ENCODE results near the gene SORCS2.
A peak's percentile ranks its signal among the peaks of the same experiment; 100 is the strongest.

SORCS2 gene

GRCh38 chr4:7510066-7510465 lies 317.7 kb downstream of the SORCS2 start:
- DNase-seq (ENCODE audit: low spot score): no peak

DNA sequence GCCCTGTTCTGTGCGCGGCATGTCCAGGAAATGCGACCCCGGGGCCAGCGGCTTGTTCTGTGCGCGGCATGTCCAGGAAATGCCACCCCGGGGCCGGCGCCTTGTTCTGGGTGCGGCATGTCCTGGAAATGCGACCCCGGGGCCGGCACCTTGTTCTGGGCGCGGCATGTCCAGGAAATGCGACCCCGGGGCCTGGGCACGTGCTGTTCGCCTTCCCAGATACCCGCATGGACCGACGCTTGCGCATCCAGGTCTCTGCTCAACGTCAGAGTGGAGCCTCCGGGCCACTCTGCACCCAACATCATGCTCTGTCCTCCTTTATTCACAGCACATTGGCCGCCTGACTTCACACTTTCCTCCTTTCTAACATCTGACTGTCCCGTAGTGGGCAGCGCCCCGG lies 318.2 kb downstream of the SORCS2 start:
- DNase-seq (ENCODE audit: low spot score): no peak

GRCh38 chr4:7511525-7511924 lies 319.2 kb downstream of the SORCS2 start:
- DNase-seq (ENCODE audit: low spot score): no peak

DNA sequence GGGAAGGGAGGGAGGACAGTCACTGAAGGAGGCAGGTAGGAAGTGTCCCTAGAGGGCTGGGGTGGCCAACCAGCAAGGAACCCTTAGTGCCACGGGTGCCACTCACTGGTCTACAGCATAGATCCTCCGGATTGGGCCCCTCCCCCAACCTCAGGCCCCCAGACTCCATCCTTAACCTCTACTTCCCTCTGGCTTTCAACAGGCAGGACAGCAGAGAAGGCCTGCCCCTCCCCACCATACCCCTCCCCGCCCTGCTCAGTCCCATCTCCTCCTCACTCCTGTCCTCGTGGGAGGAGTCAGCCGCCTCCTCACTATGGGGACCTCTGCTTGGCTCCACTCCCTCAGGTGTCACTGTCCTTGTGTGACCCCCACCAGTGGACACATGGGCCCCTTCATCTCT lies 320.1 kb downstream of the SORCS2 start:
- peak; percentile 40 for DNase-seq (ENCODE audit: low spot score)

- no peak for DNase-seq (ENCODE audit: low spot score)
Observed at GRCh38 chr4:7512946-7513345, 320.6 kb downstream of the SORCS2 start.

DNA sequence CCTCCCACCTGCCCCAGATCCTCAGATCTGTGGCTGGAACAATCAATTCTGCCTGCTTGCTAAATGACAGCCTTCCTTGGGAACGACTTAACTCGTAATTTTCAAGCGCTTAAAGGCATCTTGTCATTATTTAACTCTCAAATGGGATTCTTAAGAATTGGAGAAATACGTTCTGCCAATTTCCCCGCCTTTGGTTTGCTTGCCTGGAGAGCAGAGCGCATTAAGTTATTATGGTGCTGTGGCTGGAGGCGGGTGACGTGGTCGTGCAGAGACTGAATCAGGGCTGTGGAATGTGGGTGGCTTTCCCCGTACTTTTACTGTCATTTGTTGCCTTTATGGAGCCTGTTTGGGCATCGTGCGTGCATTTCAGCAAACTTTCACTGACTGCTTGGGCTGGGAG lies 321.3 kb downstream of the SORCS2 start:
- DNase-seq (ENCODE audit: low spot score): peak; percentile 29

DNA sequence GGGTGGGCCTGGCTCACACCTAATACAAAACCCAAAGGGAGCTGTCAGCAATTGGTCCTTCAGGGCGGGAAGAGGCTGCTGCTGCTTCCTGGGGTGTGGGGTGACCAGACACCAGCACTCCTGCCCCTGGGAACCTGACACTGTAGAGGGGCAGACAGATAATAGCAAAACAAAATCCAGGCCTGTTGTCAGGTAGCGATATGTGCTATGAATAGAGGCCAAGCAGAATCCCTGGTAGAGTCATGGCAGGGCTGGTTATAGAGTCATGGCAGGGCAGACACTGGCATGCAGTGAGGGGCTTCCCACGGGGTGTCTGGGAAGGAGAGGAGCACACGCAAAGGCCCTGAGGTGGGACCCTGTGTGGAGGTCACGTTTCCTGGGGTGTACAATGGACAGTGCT lies 321.9 kb downstream of the SORCS2 start:
- DNase-seq (ENCODE audit: low spot score): no peak

DNA sequence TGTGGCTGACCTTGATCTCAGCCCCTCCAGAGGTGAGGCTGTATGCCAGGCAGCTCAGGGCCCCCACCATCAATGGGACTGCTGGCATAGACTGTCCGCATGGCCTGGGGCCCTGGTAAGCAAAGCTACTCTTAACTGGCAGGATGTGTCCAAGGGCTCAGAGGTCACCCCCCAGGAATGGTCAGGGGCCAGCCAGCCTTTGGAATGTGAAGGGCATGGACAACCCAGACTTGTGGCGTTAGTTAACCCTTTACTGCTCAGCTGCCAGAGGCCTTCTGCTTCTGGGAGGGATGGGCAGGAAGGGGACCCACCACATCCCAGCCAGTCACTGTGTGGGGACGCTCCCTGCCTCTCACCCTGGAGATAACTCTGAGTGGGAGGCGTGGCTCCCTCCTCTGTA lies 322.5 kb downstream of the SORCS2 start:
- no peak for DNase-seq (ENCODE audit: low spot score)

DNA sequence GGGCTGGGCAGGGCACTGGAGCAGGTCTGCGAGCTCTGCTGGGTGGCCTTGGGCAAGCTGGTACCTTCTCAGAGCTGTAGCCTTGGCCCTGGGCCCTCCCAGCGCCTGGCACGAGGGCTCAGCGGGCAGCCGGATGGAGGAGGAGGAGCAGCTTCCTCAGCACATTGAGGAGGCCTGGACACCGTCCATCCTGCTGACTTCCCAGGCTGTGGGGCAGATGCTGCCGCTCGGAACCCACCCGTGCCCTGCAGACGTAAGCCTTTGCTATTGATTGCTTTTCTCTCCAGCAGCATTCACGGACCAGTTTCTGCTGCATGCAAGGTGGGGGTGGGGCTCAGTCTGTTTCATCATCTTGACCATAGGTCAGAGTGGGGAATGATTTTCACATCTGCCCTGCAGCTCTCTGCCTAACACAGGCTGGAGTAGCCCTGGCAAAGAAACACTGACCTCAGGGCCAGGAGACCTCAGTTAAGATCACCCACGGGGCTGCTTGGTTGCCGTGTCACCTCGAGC lies 323.1 kb downstream of the SORCS2 start:
- DNase-seq (ENCODE audit: low spot score): no peak

DNA sequence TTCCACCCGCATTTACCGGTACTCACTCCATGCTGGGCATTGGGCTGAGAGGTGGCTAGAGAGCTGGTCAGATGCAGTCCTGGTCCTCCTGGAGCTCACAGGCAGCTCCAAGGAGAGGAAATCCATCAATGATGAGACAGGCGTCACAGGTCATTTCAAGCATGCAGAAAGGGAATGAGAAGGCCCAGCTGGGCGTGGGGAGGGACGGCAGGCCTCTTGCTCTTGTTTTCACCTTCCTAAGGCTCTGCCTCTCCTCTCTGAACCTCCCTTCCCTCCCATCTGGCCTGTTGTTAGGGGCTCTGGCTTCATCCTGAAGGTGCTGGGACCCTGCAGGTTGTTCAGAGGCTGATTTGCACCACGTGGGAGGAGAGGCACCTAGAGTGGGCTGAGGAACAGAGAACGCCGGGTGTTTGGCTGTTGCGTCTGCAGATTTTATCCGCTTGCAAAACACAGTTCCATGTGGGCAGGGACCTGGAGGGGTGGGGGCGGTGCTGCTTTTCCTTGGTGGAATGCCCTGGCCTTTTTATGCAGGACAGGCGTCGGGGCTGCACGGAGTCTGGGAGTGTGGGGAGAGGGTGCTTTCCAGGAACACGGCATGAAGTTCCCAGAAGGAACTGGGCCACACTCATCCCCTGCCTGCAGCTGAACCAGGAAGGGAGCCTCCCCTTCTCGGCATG lies 323.9 kb downstream of the SORCS2 start:
- no peak for DNase-seq (ENCODE audit: low spot score)

DNA sequence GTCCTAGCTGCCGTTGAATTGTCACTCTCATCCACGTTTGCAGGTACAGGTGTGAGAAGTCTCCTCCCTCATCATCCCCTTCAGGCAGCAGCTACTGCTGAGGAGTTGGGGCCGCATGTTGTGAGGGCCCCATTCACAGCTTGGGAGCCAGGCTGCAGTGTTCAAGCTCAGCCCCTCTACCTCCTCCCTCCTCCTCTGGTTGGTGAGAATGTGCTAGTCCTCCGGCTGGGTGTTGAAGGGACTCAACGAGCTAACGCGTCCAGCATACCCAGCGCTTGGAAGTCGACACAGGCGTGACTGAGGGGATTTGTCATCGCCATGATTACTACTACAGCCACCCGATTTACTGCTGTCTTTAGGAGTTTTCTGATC lies 324.4 kb downstream of the SORCS2 start:
- no peak for DNase-seq (ENCODE audit: low spot score)

DNA sequence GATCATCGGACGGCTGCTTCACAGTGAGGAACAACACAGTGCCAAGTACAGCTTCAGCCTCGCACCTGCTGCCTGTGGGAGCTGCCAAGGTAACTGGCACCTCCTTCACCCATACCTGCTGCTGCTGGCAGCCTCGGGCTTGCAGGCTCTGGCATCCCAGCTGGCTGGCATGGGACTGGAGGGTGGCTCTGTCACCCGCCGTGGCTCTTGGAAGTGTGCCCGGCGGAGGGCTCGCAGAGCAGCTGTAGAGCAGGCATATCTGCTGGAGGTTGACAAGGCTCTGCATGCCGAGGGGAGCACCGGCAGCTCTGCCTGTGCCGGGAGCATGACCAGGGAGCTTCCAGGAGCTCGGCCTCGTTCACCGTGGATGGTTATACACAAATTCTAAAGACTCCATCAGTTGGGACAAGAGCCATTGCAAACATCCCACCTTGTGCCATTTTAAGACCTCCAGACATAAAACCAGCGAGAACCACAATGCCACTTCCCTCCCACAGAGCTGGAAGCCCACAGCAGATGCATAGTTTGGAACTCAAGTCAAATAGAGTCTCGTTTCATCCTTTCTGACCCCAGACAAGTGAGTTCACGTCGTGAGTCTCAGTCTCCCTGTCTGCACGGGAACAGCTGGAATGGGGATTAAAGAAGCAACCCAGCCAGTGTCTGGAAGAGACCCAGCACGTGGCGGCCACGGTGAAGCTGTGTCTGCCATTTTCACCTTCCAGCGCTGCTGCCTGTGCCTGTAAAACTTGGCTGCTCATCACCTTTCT lies 326.7 kb downstream of the SORCS2 start:
- no peak for DNase-seq (ENCODE audit: low spot score)

- DNase-seq (ENCODE audit: low spot score): no peak
Observed at GRCh38 chr4:7519638-7520376, 327.5 kb downstream of the SORCS2 start.

DNA sequence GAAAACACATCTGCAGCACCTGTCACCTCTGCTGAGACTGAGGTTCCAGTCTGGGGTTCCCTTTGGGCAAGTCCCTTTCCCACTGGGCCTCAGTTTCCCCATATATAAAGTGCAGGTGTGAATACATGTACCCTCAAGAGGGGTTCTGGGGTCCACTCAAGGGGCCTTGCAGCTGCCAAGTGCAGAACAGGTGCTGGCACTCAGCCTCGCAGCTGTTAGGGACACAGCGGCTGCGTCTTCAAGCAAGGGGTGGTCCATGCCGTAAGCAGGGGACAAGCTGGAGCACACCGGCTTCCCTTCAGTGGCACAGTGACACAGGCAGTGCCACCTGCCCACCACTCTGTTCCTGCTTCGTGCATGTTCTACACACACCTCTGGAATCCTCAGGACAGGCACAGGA lies 329.3 kb downstream of the SORCS2 start:
- DNase-seq (ENCODE audit: low spot score): no peak

GRCh38 chr4:7522452-7523220 lies 330.3 kb downstream of the SORCS2 start:
- DNase-seq (ENCODE audit: low spot score): no peak

GRCh38 chr4:7523526-7523925 lies 331.2 kb downstream of the SORCS2 start:
- no peak for DNase-seq (ENCODE audit: low spot score)

- no peak for DNase-seq (ENCODE audit: low spot score)
Observed at GRCh38 chr4:7524064-7524682, 331.8 kb downstream of the SORCS2 start.

DNA sequence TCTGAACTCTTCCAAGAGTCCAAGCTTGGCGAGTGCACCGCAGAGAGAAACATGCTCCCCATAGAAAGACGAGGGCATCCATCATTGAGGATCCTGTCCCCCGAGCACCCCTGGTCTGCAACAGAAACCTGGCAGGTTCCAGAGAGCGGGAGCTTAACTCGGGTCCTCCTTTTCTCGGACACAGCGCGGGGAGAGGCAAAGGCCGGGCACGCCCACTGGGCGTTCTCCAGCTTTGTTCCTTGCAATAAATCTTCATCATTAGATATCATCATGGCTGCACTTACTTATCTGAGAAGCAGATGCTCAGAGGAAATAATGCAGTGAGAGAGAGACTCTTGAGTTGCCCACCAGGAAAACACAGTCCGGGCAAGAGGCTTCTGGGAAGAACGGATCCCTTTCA lies 332.5 kb downstream of the SORCS2 start:
- no peak for DNase-seq (ENCODE audit: low spot score)

- peak; percentile 50 for DNase-seq (ENCODE audit: low spot score)
Observed at GRCh38 chr4:7526491-7526890, 334.2 kb downstream of the SORCS2 start.

GRCh38 chr4:7526929-7527535 lies 334.7 kb downstream of the SORCS2 start:
- DNase-seq (ENCODE audit: low spot score): no peak

- peak; percentile 53 for DNase-seq (ENCODE audit: low spot score)
Observed at GRCh38 chr4:7529368-7530080, 337.2 kb downstream of the SORCS2 start.
